Stimulated activated CD4-positive, alpha-beta T cell treated with anti-CD3 and anti-CD28 coated beads, Interleukin-15, amount 100 ng/mL, for 1 hour (primary cell): ENCODE results near the gene SLC1A4.
"Not testable (repeated sequence)": the region's sequence is repeated elsewhere in the genome, so short reads cannot be mapped to it uniquely, and the experiment has no call there.

ENCODE experiments used
- DNase-seq, 2 donors: peaks; one replicate each; pipeline ENCODE4 v3.0.0-alpha.2; 2020; ENCODE audit warnings: low read depth in 1 of 2, low spot score in 1 of 2

SLC1A4 gene

GRCh38 chr2:65025453-65026123, 36.4 kb downstream of the SLC1A4 start:
- DNase-seq = no peak

- no peak for DNase-seq
These were observed 37.0 kb downstream of the SLC1A4 start for GRCh38 chr2:65026154-65026553.

- no peak for DNase-seq
These were observed 37.7 kb downstream of the SLC1A4 start for GRCh38 chr2:65026704-65027464.

- DNase-seq = no peak
These were observed 38.5 kb downstream of the SLC1A4 start for GRCh38 chr2:65027616-65028244.

GRCh38 chr2:65030476-65031332, 41.5 kb downstream of the SLC1A4 start:
- DNase-seq = no peak

GRCh38 chr2:65031341-65032018, 42.3 kb downstream of the SLC1A4 start:
- no peak for DNase-seq

- DNase-seq = no peak
These were observed 43.1 kb downstream of the SLC1A4 start for GRCh38 chr2:65032019-65032975.

- no peak for DNase-seq
These were observed 44.0 kb downstream of the SLC1A4 start for GRCh38 chr2:65033178-65033577.

GRCh38 chr2:65033667-65034066, 44.5 kb downstream of the SLC1A4 start:
- not testable (repeated sequence) for DNase-seq

- DNase-seq = no peak
These were observed 46.2 kb downstream of the SLC1A4 start for GRCh38 chr2:65035351-65035943.

- DNase-seq = no peak
These were observed 48.0 kb downstream of the SLC1A4 start for GRCh38 chr2:65037178-65037577.

- no peak for DNase-seq
These were observed 50.4 kb downstream of the SLC1A4 start for GRCh38 chr2:65039640-65040039.

- peak; percentile 43 to 50 for DNase-seq
These were observed 51.4 kb downstream of the SLC1A4 start for GRCh38 chr2:65040400-65041261.

- DNase-seq = no peak
These were observed 53.8 kb downstream of the SLC1A4 start for GRCh38 chr2:65043001-65043400.

- DNase-seq = no peak
These were observed 55.0 kb downstream of the SLC1A4 start for GRCh38 chr2:65044097-65044735.

- DNase-seq = no peak
These were observed 56.5 kb downstream of the SLC1A4 start for GRCh38 chr2:65045651-65046050.

GRCh38 chr2:65046633-65047407, 57.6 kb downstream of the SLC1A4 start:
- no peak for DNase-seq
